K562 (cell line): ENCODE data around the gene SLC10A3.

Experiments used
- BMI1 ChIP-seq: fragments of 150-350 bp; IDR thresholded peaks from 2 replicates; pipeline ENCODE4 v1.6.1; 2014; ENCODE audit warnings: low read length
- EGR1 ChIP-seq: fragments of 450-650 bp; conservative IDR thresholded peaks from 2 replicates; pipeline ENCODE4 v1.6.1; 2017; ENCODE audit warnings: mild to moderate bottlenecking
- ETV1 ChIP-seq: fragments of 450-650 bp; conservative IDR thresholded peaks from 2 replicates; pipeline ENCODE4 v1.6.1; 2016; ENCODE audit warnings: missing genetic modification characterization, control low read depth, low read depth, missing compliant biosample characterization
- GTF2A2 ChIP-seq: IDR thresholded peaks from 2 replicates; pipeline ENCODE4 v1.6.1; 2016; ENCODE audit warnings: mild to moderate bottlenecking, missing genetic modification characterization, missing compliant biosample characterization
- MLLT1 ChIP-seq, 2 experiments: fragments of 450-650 bp; IDR thresholded peaks; 2 replicates each; pipeline ENCODE4 v1.6.1; 2016
- MTA1 ChIP-seq: fragments of 450-650 bp; IDR thresholded peaks from 2 replicates; pipeline ENCODE4 v1.6.1; 2017; ENCODE audit warnings: borderline replicate concordance
- NR2C1 ChIP-seq, 2 experiments: fragments of 450-650 bp; IDR thresholded peaks; 2 replicates each; pipeline ENCODE4 v1.6.1; 2017; ENCODE audit warnings: mild to moderate bottlenecking in 2 of 2, antibody characterized with exemption in 1 of 2, inconsistent platforms in 1 of 2, missing compliant biosample characterization in 1 of 2, missing genetic modification characterization in 1 of 2
- POLR2AphosphoS5 ChIP-seq: IDR thresholded peaks from 2 replicates; pipeline ENCODE4 v1.6.1; 2011; ENCODE audit warnings: mild to moderate bottlenecking, low read depth, low read length, moderate library complexity; ENCODE audit not compliant: control insufficient read depth, insufficient read depth
- SMAD2 ChIP-seq: fragments of 150-350 bp; IDR thresholded peaks from 2 replicates; pipeline ENCODE4 v1.6.1; 2014; ENCODE audit warnings: low read depth, mild to moderate bottlenecking, low read length

DNA sequence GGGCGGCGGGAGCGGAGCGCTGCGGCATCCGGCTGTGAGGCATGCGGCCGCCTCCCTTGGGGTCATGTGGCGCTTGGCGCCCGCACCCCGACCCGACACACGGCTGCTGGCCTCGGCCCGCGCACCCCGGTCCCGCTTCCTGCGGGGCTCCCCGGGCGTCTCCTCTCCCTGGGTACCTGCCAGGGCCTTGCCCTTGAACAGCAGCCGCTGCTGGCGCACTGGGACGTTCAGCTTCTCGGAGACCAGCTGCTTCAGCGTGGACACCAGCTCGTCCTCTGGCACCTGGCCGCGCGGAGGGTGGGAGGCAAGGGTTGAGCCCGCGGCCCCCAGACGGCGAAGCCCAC, 4.4 kb downstream of the SLC10A3 start:
- TF ChIP-seq ETV1 (no peak), SMAD2 (no peak), EGR1 (no peak), NR2C1 (IDR thresholded peaks at IDR 0.05) (no peak), NR2C1 (tag; IDR thresholded peaks at IDR 0.05) (no peak), GTF2A2 (no peak), MTA1 (no peak), POLR2AphosphoS5 (no peak), BMI1 (no peak), MLLT1 (IDR thresholded peaks at IDR 0.05) (no peak)
